ENCODE measurements around the gene KNSTRN.

Gene KNSTRN

GRCh38 chr15:40410476-40410875 lies 28.0 kb downstream of the KNSTRN start:
- ATAC-seq (replicated peaks) (no peak), DNase-seq (no peak)
- H3K27me3 Mint-ChIP-seq: no peaks in the 10 kb centered on the region
- H3K4me1 Mint-ChIP-seq (ENCODE audit: low read depth in 2 of 2): peaks cover 21 to 22% of the 10 kb centered on the region in 2 donors
- H3K36me3 Mint-ChIP-seq (ENCODE audit: insufficient read depth): peaks cover 47% of the 10 kb centered on the region
- no peak overlapping the region for H3K4me3 Mint-ChIP-seq
- H3K27ac Mint-ChIP-seq: no peak overlapping the region
- no peaks in the 10 kb centered on the region for H3K9me3 Mint-ChIP-seq

- Mint-ChIP-seq H3K4me1 (ENCODE audit: low read depth in 2 of 2) (peaks cover 12 to 14% of the 10 kb centered on the region in 2 donors), H3K4me3 (no peak overlapping the region), H3K9me3 (no peaks in the 10 kb centered on the region), H3K36me3 (ENCODE audit: insufficient read depth) (peaks cover 44% of the 10 kb centered on the region), H3K27ac (peak overlapping the region in 1 of 2 donors; percentile 0), H3K27me3 (no peaks in the 10 kb centered on the region)
- no peak for DNase-seq
- ATAC-seq (replicated peaks): no peak
Measured at GRCh38 chr15:40412095-40412759, 29.7 kb downstream of the KNSTRN start.

GRCh38 chr15:40413036-40413435 lies 30.5 kb downstream of the KNSTRN start:
- Mint-ChIP-seq H3K4me3 (no peak overlapping the region), H3K36me3 (ENCODE audit: insufficient read depth) (peaks cover 44% of the 10 kb centered on the region), H3K27ac (no peak overlapping the region), H3K9me3 (no peaks in the 10 kb centered on the region), H3K27me3 (no peaks in the 10 kb centered on the region), H3K4me1 (ENCODE audit: low read depth in 2 of 2) (peaks cover 4 to 8% of the 10 kb centered on the region in 2 donors)
- DNase-seq (no peak), ATAC-seq (replicated peaks) (no peak)

- Mint-ChIP-seq H3K4me1 (ENCODE audit: low read depth in 2 of 2) (peaks cover 0 to 1% of the 10 kb centered on the region in 2 donors), H3K27ac (no peak overlapping the region), H3K9me3 (no peaks in the 10 kb centered on the region), H3K36me3 (ENCODE audit: insufficient read depth) (peaks cover 44% of the 10 kb centered on the region), H3K4me3 (no peak overlapping the region), H3K27me3 (no peaks in the 10 kb centered on the region)
- ATAC-seq (replicated peaks) (no peak), DNase-seq (no peak)
Measured at GRCh38 chr15:40414816-40415215, 32.3 kb downstream of the KNSTRN start.

- peak overlapping the region in 1 of 2 donors; percentile 15 for H3K27ac Mint-ChIP-seq
Measured at GRCh38 chr15:40415226-40415625, 32.7 kb downstream of the KNSTRN start.

GRCh38 chr15:40416056-40416455 lies 33.5 kb downstream of the KNSTRN start:
- no peak for DNase-seq
- H3K4me1 Mint-ChIP-seq (ENCODE audit: low read depth in 2 of 2): peaks cover under 1 to 4% of the 10 kb centered on the region in 2 donors

More at GRCh38 chr15:40415226-40415625, 32.7 kb downstream of the KNSTRN start:
- Mint-ChIP-seq H3K4me3 (no peak overlapping the region), H3K27me3 (no peaks in the 10 kb centered on the region), H3K36me3 (ENCODE audit: insufficient read depth) (peaks cover 40% of the 10 kb centered on the region), H3K4me1 (ENCODE audit: low read depth in 2 of 2) (peaks cover 0 to 1% of the 10 kb centered on the region in 2 donors), H3K9me3 (no peaks in the 10 kb centered on the region)
- no peak for DNase-seq
- no peak for ATAC-seq (replicated peaks)

GRCh38 chr15:40418126-40418525 lies 35.6 kb downstream of the KNSTRN start:
- ATAC-seq (replicated peaks) (no peak), DNase-seq (no peak)
- peaks cover 0 to 6% of the 10 kb centered on the region in 2 donors for H3K4me1 Mint-ChIP-seq (ENCODE audit: low read depth in 2 of 2)
- H3K9me3 Mint-ChIP-seq: no peaks in the 10 kb centered on the region
- no peaks in the 10 kb centered on the region for H3K27me3 Mint-ChIP-seq
- no peak overlapping the region for H3K27ac Mint-ChIP-seq
- peaks cover 28% of the 10 kb centered on the region for H3K36me3 Mint-ChIP-seq (ENCODE audit: insufficient read depth)
- H3K4me3 Mint-ChIP-seq: no peak overlapping the region

More at GRCh38 chr15:40416056-40416455, 33.5 kb downstream of the KNSTRN start:
- Mint-ChIP-seq H3K27me3 (no peaks in the 10 kb centered on the region), H3K9me3 (no peaks in the 10 kb centered on the region), H3K4me3 (no peak overlapping the region), H3K27ac (no peak overlapping the region), H3K36me3 (ENCODE audit: insufficient read depth) (peaks cover 31% of the 10 kb centered on the region)
- no peak for ATAC-seq (replicated peaks)

GRCh38 chr15:40420071-40420713 lies 37.7 kb downstream of the KNSTRN start:
- Mint-ChIP-seq H3K4me1 (ENCODE audit: low read depth in 2 of 2) (peaks cover 0 to 6% of the 10 kb centered on the region in 2 donors), H3K27me3 (no peaks in the 10 kb centered on the region), H3K27ac (no peak overlapping the region), H3K9me3 (no peaks in the 10 kb centered on the region), H3K36me3 (ENCODE audit: insufficient read depth) (peaks cover 20% of the 10 kb centered on the region), H3K4me3 (no peak overlapping the region)
- DNase-seq: no peak
- no peak for ATAC-seq (replicated peaks)

GRCh38 chr15:40420793-40421192 lies 38.3 kb downstream of the KNSTRN start:
- H3K27me3 Mint-ChIP-seq: no peaks in the 10 kb centered on the region
- ATAC-seq (replicated peaks) (no peak), DNase-seq (no peak)
- H3K4me1 Mint-ChIP-seq (ENCODE audit: low read depth in 2 of 2): peaks cover 0 to 6% of the 10 kb centered on the region in 2 donors
- no peak overlapping the region for H3K4me3 Mint-ChIP-seq
- H3K36me3 Mint-ChIP-seq (ENCODE audit: insufficient read depth): peaks cover 16% of the 10 kb centered on the region
- no peaks in the 10 kb centered on the region for H3K9me3 Mint-ChIP-seq
- no peak overlapping the region for H3K27ac Mint-ChIP-seq

GRCh38 chr15:40421246-40422157 lies 39.0 kb downstream of the KNSTRN start:
- Mint-ChIP-seq H3K27me3 (no peaks in the 10 kb centered on the region), H3K9me3 (no peaks in the 10 kb centered on the region), H3K4me1 (ENCODE audit: low read depth in 2 of 2) (peaks cover 0 to 6% of the 10 kb centered on the region in 2 donors), H3K27ac (no peak overlapping the region), H3K4me3 (no peak overlapping the region), H3K36me3 (ENCODE audit: insufficient read depth) (peaks cover 16% of the 10 kb centered on the region)
- DNase-seq (peak; percentile 80 to 84 (median 80)), ATAC-seq (replicated peaks) (peak; percentile 99)

GRCh38 chr15:40424483-40425115 lies 42.1 kb downstream of the KNSTRN start:
- H3K4me1 Mint-ChIP-seq (ENCODE audit: low read depth in 2 of 2): peaks cover 0 to 6% of the 10 kb centered on the region in 2 donors
- no peaks in the 10 kb centered on the region for H3K9me3 Mint-ChIP-seq
- ATAC-seq (replicated peaks): no peak
- no peaks in the 10 kb centered on the region for H3K27me3 Mint-ChIP-seq
- peaks cover 13% of the 10 kb centered on the region for H3K36me3 Mint-ChIP-seq (ENCODE audit: insufficient read depth)
- no peak overlapping the region for H3K27ac Mint-ChIP-seq
- no peak for DNase-seq
- no peak overlapping the region for H3K4me3 Mint-ChIP-seq

GRCh38 chr15:40425681-40426080 lies 43.2 kb downstream of the KNSTRN start:
- H3K27ac Mint-ChIP-seq: no peak overlapping the region
- H3K4me1 Mint-ChIP-seq (ENCODE audit: low read depth in 2 of 2): peaks cover 0 to 6% of the 10 kb centered on the region in 2 donors

GRCh38 chr15:40427188-40427587 lies 44.7 kb downstream of the KNSTRN start:
- peaks cover 6% of the 10 kb centered on the region for H3K36me3 Mint-ChIP-seq (ENCODE audit: insufficient read depth)
- H3K4me3 Mint-ChIP-seq: no peak overlapping the region
- no peak overlapping the region for H3K27ac Mint-ChIP-seq
- H3K9me3 Mint-ChIP-seq: no peaks in the 10 kb centered on the region
- DNase-seq (no peak), ATAC-seq (replicated peaks) (no peak)
- no peaks in the 10 kb centered on the region for H3K27me3 Mint-ChIP-seq
- H3K4me1 Mint-ChIP-seq (ENCODE audit: low read depth in 2 of 2): peaks cover 0 to under 1% of the 10 kb centered on the region in 2 donors

More at GRCh38 chr15:40425681-40426080, 43.2 kb downstream of the KNSTRN start:
- peaks cover 13% of the 10 kb centered on the region for H3K36me3 Mint-ChIP-seq (ENCODE audit: insufficient read depth)
- no peaks in the 10 kb centered on the region for H3K27me3 Mint-ChIP-seq
- DNase-seq (no peak), ATAC-seq (replicated peaks) (no peak)
- H3K9me3 Mint-ChIP-seq: no peaks in the 10 kb centered on the region
- no peak overlapping the region for H3K4me3 Mint-ChIP-seq
